Muscle layer of colon (tissue), 2 donors: ENCODE results near the gene AFG3L2.

ENCODE experiments used
- H3K27ac ChIP-seq: one replicate; pipeline ENCODE4 v1.7.0; 2013; ENCODE audit warnings: low read depth, mild to moderate bottlenecking, low read length, moderate library complexity
- H3K27me3 ChIP-seq, 2 donors: one replicate each; pipeline ENCODE4 v1.7.0; 2013; ENCODE audit warnings: low read length in 2 of 2, mild to moderate bottlenecking in 2 of 2; ENCODE audit not compliant: insufficient read depth in 2 of 2, control insufficient read depth in 1 of 2
- H3K36me3 ChIP-seq: one replicate; pipeline ENCODE4 v1.7.0; 2013; ENCODE audit warnings: mild to moderate bottlenecking, low read length; ENCODE audit not compliant: insufficient read depth
- H3K4me1 ChIP-seq: one replicate; pipeline ENCODE4 v1.7.0; 2013; ENCODE audit warnings: mild to moderate bottlenecking, low read length; ENCODE audit not compliant: insufficient read depth
- H3K4me3 ChIP-seq, 2 donors: one replicate each; pipeline ENCODE4 v1.7.0; 2013; ENCODE audit warnings: low read length in 2 of 2, low read depth in 1 of 2, mild to moderate bottlenecking in 1 of 2, moderate library complexity in 1 of 2
- H3K9ac ChIP-seq: one replicate; pipeline ENCODE4 v1.7.0; 2013; ENCODE audit warnings: low read length
- H3K9me3 ChIP-seq: one replicate; pipeline ENCODE4 v1.7.0; 2013; ENCODE audit warnings: mild to moderate bottlenecking, low read length
- donor health status: abdominal sarcoma.
- donor health status: Adenocarcinoma of cecum.

The AFG3L2 gene

DNA sequence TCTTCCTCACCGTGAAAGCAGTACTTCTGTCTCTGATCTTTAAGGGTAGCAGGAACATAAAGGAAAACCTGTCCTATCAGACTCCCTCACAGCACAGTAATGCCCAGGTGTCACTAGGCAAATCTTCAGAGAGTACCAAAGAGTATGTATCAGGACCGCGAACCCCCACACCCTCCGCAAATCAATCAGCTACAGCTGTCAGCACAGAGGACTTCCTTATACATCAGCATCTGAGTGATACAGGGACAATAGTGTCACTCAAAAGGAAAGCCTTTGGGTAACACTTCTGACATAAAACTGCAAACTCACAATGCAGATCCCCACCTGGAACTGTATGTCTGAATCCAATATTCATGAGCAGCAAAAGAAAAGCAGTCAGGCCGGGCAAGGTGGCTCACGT, 2.6 kb downstream of the AFG3L2 start:
- peaks cover 20% of the 10 kb centered on the region for H3K4me1 ChIP-seq
- no peak overlapping the region for H3K27ac ChIP-seq
- no peak overlapping the region for H3K4me3 ChIP-seq

DNA sequence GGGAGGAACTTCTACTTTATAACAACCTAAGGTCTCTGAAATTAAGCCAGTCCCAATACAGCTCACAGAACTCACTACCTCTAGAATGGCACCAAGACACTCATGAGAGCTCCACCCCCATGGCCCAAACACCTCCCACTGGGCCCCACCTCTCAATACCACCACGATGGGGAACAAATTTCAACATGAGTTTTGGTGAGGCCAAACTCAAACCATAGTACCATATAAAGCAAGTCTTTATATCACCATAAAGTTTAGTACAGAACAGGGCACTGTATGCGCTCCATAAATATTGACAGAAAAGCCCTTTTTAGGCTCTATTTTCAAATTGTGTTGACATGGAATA, 3.3 kb downstream of the AFG3L2 start:
- Histone ChIP-seq H3K9me3 (no peaks in the 10 kb centered on the region), H3K4me3 (no peak overlapping the region), H3K27me3 (no peaks in the 10 kb centered on the region), H3K9ac (no peak overlapping the region), H3K4me1 (peaks cover 20% of the 10 kb centered on the region), H3K27ac (no peak overlapping the region), H3K36me3 (peaks cover 13% of the 10 kb centered on the region)

More for the DNA sequence above, 2.6 kb downstream of the AFG3L2 start:
- Histone ChIP-seq H3K9me3 (no peaks in the 10 kb centered on the region), H3K36me3 (peaks cover 7% of the 10 kb centered on the region), H3K9ac (no peak overlapping the region), H3K27me3 (no peaks in the 10 kb centered on the region)

DNA sequence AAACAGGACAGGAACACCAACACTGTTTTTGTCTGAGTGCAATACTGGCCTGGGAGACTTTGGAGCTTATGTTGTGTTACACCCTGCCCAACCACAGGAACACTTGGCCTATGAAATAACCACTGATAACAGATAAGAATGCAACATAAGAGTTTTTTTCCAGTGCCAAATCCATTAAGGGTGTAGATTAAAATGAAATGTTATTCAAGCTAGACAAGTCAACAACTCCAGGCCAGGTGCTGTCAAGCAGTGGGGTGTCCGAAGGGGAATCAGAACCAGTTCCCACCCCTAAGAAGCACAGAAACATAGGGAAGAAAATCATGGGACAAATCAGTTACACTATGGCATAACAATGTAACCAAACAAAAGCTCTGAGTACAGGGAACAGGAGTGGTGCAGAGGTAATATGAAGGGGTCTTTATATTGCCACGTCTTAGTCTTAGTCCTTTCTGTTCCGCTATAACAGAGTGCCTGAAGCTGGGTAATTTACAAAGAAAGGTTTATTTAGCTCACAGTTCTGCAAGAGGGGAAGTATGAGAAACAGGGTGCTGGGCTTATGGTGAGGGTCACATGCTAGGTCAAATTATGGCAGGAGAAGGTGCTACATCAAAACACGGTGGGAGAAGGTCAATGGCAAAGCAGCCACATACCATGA, 3.8 kb downstream of the AFG3L2 start:
- no peaks in the 10 kb centered on the region for H3K27me3 ChIP-seq
- no peak overlapping the region for H3K4me3 ChIP-seq
- peaks cover 14% of the 10 kb centered on the region for H3K36me3 ChIP-seq
- H3K4me1 ChIP-seq, result peaks cover 20% of the 10 kb centered on the region
- no peak overlapping the region for H3K9ac ChIP-seq
- no peak overlapping the region for H3K27ac ChIP-seq
- no peaks in the 10 kb centered on the region for H3K9me3 ChIP-seq

DNA sequence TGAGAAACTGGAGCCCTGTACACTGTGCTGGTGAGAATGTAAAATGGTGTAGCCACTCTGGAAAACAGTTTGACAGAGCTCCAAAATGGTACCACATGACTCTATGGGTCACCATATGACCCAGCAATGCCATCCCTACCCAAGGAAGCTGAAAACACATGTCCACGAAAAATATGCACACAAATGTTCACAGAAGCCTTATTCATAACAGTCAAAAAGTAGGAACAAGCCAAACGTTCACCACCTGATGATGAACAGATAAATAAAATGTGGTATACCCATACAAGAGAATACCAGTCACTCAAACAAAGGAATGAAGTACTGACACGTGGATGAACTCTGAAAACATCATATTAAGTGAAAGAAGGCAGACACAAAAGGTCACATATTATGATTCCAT, 4.6 kb downstream of the AFG3L2 start:
- no peaks in the 10 kb centered on the region for H3K9me3 ChIP-seq
- no peaks in the 10 kb centered on the region for H3K27me3 ChIP-seq
- H3K9ac ChIP-seq, result no peak overlapping the region
- no peak overlapping the region for H3K4me3 ChIP-seq
- H3K27ac ChIP-seq, result no peak overlapping the region
- peaks cover 20% of the 10 kb centered on the region for H3K4me1 ChIP-seq
- H3K36me3 ChIP-seq, result peaks cover 14% of the 10 kb centered on the region

DNA sequence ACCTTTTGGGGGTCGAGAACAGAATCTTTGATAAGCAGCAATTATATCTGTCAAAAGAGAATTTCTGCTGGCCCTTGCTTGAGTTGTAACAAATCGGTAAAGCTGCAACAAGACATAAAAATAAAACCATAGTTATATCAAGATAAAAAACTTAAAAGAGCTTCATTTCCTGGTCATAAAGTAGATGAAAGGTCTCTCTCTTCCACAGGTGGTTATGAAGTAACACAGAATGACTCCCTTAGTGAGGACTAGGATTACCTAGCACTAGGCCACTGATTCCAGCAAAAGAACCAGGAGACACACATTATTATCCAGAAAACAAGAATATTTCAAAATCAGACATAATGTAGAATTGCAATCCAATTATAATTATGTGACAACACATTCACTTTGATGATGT, 5.4 kb downstream of the AFG3L2 start:
- no peak overlapping the region for H3K9ac ChIP-seq
- no peaks in the 10 kb centered on the region for H3K27me3 ChIP-seq
- peaks cover 21% of the 10 kb centered on the region for H3K36me3 ChIP-seq
- no peak overlapping the region for H3K27ac ChIP-seq
- no peaks in the 10 kb centered on the region for H3K9me3 ChIP-seq
- H3K4me3 ChIP-seq, result no peak overlapping the region
- H3K4me1 ChIP-seq, result peaks cover 20% of the 10 kb centered on the region

DNA sequence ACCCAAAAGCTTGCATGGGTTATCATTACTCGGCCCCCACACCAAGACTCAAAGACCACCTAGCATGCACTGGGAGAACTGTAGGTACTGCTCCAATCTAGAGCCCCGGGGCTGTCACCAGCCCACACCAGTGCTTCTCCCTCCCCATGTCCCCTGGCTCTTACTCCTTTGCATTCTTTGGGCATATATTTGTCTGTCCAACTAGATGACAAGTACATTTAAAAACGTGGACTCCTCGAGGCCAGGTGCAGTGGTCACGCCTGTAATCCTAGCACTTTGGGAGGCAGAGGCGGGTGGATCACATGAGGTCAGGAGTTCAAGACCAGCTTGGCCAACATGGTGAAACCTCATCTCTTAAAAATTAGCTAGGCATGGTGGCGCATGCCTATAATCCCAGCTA, 7.8 kb downstream of the AFG3L2 start:
- Histone ChIP-seq H3K4me1 (peaks cover 11% of the 10 kb centered on the region), H3K4me3 (no peak overlapping the region), H3K36me3 (peaks cover 39% of the 10 kb centered on the region), H3K27ac (no peak overlapping the region), H3K9ac (no peak overlapping the region), H3K9me3 (no peaks in the 10 kb centered on the region), H3K27me3 (no peaks in the 10 kb centered on the region)

DNA sequence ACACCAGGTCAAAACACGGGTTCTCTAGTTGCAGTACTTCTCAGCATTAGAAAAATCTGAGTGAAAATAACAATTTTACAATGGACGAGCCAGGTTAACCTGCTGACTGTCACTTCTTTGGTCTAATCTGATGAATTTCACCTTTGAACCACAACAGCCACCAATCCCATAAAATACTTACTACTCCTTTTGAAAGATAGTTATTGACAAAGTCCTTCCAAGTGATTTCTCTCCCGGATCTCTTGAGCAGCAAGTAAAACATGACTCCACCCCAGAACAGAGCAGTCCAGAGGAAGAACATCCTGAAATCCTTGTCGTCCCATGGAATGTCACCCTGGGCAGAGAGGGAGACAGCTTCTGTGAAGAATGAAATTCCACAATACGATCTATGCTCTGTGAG, 10.2 kb downstream of the AFG3L2 start:
- Histone ChIP-seq H3K27me3 (no peaks in the 10 kb centered on the region), H3K4me1 (peaks cover 13% of the 10 kb centered on the region), H3K27ac (no peak overlapping the region), H3K9me3 (no peaks in the 10 kb centered on the region), H3K4me3 (no peak overlapping the region), H3K9ac (no peak overlapping the region), H3K36me3 (peaks cover 56% of the 10 kb centered on the region)

DNA sequence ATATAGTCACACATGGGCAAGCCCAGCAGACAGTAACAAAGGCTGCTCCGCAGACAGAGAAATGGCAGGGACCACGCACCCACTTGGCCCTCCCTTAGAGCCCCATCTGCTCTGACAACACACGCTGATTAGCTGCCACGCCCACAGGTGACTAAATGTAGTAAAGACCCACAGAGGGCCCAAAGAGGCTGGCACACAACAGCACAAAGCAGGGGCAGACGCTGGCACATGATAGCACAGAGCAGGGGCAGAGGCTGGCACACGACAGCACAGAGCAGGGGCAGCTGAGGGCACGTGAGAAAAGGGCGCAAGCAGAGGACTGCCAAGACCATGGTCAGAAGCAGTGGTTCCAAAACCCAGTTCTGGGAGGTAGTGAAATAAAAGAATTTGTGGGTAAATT, 10.6 kb downstream of the AFG3L2 start:
- Histone ChIP-seq H3K4me3 (no peak overlapping the region), H3K27me3 (no peaks in the 10 kb centered on the region), H3K27ac (no peak overlapping the region), H3K36me3 (peaks cover 56% of the 10 kb centered on the region), H3K9ac (no peak overlapping the region), H3K9me3 (no peaks in the 10 kb centered on the region), H3K4me1 (peaks cover 15% of the 10 kb centered on the region)

DNA sequence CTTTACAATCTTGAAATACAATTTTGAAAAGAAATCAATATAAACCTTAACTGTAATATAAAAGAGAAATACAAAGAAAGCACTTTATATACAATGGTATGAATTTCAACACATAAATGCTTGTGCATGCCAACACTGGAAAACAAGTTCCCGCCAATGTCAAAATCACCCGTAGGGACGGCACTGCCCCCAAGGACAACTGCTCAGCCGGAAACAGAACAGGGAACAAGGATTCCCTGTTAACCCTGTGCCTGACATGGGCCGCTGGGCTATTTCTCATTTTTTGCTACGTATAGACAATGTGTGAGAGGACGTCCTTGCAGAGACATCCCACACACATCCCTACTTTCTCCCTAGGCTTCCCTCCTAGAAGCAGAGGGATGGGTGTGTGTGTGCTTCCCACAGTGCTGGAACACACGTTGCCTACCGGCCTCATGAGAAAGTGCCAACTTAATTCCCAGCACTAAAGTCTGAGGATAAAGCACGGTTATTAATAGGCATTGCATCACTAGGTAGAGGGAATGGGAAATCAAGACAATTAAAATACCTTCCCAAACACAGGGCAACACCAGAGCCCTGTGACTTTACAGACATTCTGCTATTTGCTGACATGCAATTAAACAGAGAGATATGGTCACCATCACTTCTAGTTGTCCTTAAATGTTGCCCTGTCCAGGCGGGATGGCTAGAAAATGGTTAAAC, 14.4 kb downstream of the AFG3L2 start:
- peaks cover 15% of the 10 kb centered on the region for H3K4me1 ChIP-seq
- no peaks in the 10 kb centered on the region for H3K27me3 ChIP-seq
- no peak overlapping the region for H3K9ac ChIP-seq
- no peak overlapping the region for H3K27ac ChIP-seq
- no peak overlapping the region for H3K4me3 ChIP-seq
- H3K9me3 ChIP-seq, result no peaks in the 10 kb centered on the region
- H3K36me3 ChIP-seq, result peaks cover 79% of the 10 kb centered on the region

DNA sequence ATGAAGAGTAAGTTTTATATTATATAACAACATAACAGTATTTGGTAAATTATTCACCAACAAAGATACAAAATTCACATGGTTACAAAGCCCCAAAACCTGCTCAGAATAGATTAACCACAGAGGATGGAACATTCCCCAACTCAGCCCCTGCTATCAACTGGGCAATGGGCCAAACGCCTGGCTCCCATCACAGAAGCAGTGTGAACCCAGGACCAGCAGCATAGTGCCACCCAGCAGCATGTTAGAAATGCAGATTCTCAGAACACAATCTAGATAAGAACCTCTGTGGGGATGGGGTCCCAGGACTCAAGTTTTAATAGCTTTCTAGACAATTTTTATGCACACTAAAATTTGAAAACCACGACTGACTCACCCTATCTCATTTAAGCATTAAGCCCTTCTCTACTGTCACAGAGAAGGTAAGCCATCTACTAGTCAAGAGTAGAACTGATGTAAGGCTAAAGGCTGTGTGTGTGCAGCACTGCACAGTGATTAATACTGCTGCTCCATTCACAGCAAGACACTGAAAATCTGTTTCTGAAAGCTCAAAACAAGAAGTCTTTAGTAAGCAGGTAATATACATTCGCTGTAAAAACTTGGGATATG, 15.2 kb downstream of the AFG3L2 start:
- Histone ChIP-seq H3K4me1 (peaks cover 15% of the 10 kb centered on the region), H3K27ac (no peak overlapping the region), H3K27me3 (no peaks in the 10 kb centered on the region), H3K9me3 (no peaks in the 10 kb centered on the region), H3K4me3 (no peak overlapping the region), H3K36me3 (peaks cover 75% of the 10 kb centered on the region), H3K9ac (no peak overlapping the region)

DNA sequence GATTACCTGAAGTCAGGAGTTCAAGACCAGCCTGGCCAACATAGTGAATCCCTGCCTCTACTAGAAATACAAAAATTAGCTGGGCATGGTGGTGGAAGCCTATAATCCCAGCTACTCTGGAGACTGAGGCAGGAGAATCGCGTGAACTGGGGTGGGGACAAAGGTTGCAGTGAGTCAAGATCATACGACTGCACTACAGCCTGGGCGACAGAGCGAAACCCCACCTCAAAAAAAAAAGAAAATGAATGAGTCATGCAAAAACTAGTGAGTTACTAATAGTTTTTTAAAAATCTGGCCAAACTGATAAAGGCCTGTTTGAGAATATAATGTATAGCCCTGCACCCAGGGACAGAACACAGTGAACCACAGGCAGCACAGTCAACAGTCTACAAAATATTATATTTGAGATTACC, 17.5 kb downstream of the AFG3L2 start:
- H3K27ac ChIP-seq, result no peak overlapping the region
- peaks cover 71% of the 10 kb centered on the region for H3K36me3 ChIP-seq
- peaks cover 12% of the 10 kb centered on the region for H3K4me1 ChIP-seq

DNA sequence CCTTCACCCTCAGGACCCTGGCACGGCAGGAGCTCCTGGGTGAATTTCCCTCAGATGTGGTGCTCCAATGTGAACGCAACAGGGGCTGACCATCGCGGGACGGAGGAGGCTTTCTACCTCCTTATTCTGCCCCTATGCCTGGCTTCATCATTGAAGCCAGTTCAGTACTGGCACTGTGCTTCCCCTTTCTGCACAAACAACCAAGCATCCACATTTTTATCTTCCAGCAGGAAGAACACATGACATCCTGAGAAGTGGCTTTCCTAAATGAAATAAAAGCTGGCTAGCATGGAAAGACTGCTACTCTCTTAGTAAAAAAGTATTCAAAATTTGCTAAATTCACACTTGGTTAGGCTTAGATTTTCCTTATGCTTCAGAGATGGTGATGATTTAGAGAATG, 24.8 kb downstream of the AFG3L2 start:
- Histone ChIP-seq H3K9ac (no peak overlapping the region), H3K4me1 (no peaks in the 10 kb centered on the region), H3K4me3 (no peak overlapping the region), H3K9me3 (no peaks in the 10 kb centered on the region), H3K36me3 (peaks cover 77% of the 10 kb centered on the region), H3K27me3 (no peaks in the 10 kb centered on the region), H3K27ac (no peak overlapping the region)

More for the DNA sequence above, 17.5 kb downstream of the AFG3L2 start:
- no peak overlapping the region for H3K4me3 ChIP-seq
- H3K27me3 ChIP-seq, result no peaks in the 10 kb centered on the region
- no peaks in the 10 kb centered on the region for H3K9me3 ChIP-seq
- H3K9ac ChIP-seq, result no peak overlapping the region
